Immature natural killer cell (primary cell): ENCODE data around the gene FANCE. TPM values are rescaled to one million over a fixed set of nuclear protein-coding genes. Genes with fewer than 3 reads are reported as not detected.

Source experiments
- DNase-seq, 3 donors: peaks; one replicate each; pipeline ENCODE4 v3.0.0; 2022; ENCODE audit warnings: mixed read lengths in 1 of 3
- H3K27ac Mint-ChIP-seq, 6 donors: one replicate each; pipeline ENCODE4 v1.8.0; 2020; ENCODE audit warnings: mixed read lengths in 6 of 6, mild to moderate bottlenecking in 5 of 6, inconsistent platforms in 4 of 6, moderate library complexity in 3 of 6
- H3K27me3 Mint-ChIP-seq, 3 donors: one replicate each; pipeline ENCODE4 v1.8.0; 2020 to 2021; ENCODE audit warnings: low read depth in 3 of 3, mild to moderate bottlenecking in 3 of 3, mixed read lengths in 3 of 3, moderate library complexity in 3 of 3, inconsistent platforms in 1 of 3
- H3K36me3 Mint-ChIP-seq, 3 donors: one replicate each; pipeline ENCODE4 v1.8.0; 2020; ENCODE audit warnings: mixed read lengths in 3 of 3, inconsistent platforms in 2 of 3, mild to moderate bottlenecking in 2 of 3
- H3K4me1 Mint-ChIP-seq, 2 donors: one replicate each; pipeline ENCODE4 v1.8.0; 2020; ENCODE audit warnings: inconsistent platforms in 2 of 2, mild to moderate bottlenecking in 2 of 2, mixed read lengths in 2 of 2, moderate library complexity in 1 of 2
- H3K4me3 Mint-ChIP-seq, 5 donors: one replicate each; pipeline ENCODE4 v1.8.0; 2020; ENCODE audit warnings: mild to moderate bottlenecking in 5 of 5, mixed read lengths in 5 of 5, inconsistent platforms in 3 of 5, moderate library complexity in 3 of 5
- H3K9me3 Mint-ChIP-seq, 6 donors: one replicate each; pipeline ENCODE4 v1.8.0; 2020; ENCODE audit warnings: mild to moderate bottlenecking in 6 of 6, mixed read lengths in 6 of 6, inconsistent platforms in 4 of 6, moderate library complexity in 3 of 6
- polyA plus RNA-seq, 3 donors: library from polyadenylated mRNA; unstranded; fragments of 300-500 nt; fragmentation: Illumina TruSeq; gene quantifications; one replicate each; pipeline ENCODE4 v1.2.3, GENCODE V29; 2021

The FANCE gene
- polyA plus RNA-seq, 3 donors from 2014 or later = 2.2 to 5.4 (median 3.1) TPM

- Mint-ChIP-seq H3K27me3 (peaks cover 0 to 4% (median 3%) of the 10 kb centered on the region in 3 donors), H3K4me3 (no peak overlapping the region), H3K4me1 (peaks cover 11 to 14% of the 10 kb centered on the region in 2 donors), H3K27ac (no peak overlapping the region), H3K36me3 (peaks cover 3 to 6% (median 3%) of the 10 kb centered on the region in 3 donors), H3K9me3 (no peaks in the 10 kb centered on the region)
- no peak for DNase-seq
Observed at GRCh38 chr6:35475573-35475972, 23.4 kb downstream of the FANCE start.

DNA sequence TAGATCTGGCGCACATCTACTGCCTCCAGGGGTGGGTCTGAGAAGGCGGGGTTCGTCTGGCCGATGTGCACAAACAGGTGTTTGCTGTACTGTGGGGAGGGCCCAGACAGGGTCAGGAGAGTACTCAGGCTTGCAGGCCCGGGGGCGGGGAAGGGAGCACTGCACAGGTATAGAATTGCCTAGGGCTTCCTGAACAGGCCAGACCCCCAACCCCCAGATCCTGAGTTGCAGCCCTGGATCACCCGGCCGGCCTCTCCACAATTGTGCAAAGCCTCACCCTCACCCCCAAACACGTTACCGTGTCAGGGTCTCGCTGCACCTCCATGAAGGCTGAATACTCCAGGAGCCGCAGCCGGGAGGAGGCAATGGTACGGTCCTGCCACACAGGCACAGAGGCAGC is 23.9 kb downstream of the FANCE start:
- no peak overlapping the region for H3K27ac Mint-ChIP-seq
- no peaks in the 10 kb centered on the region for H3K9me3 Mint-ChIP-seq

DNA sequence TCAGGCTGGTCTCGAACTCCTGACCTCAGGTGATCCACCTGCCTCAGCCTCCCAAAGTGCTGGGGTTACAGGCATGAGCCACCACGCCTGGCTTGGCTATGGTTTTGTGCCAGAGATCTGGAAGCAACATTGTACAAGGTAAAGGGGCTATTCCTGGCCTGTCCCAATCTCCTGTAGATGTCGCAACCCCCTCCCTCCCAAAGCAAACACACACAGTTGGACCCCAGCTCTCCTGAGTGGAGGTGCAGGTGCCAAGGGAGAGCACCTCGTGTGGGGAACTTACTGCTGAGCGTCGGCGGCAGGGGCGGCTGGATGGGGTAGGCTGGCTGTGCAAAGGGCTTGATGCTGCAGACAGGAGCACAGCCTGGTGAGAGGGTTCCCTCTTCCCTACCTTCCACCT is 24.9 kb downstream of the FANCE start:
- Mint-ChIP-seq H3K4me3 (no peak overlapping the region), H3K27me3 (peaks cover 0 to 4% (median 4%) of the 10 kb centered on the region in 3 donors), H3K27ac (no peak overlapping the region), H3K9me3 (no peaks in the 10 kb centered on the region), H3K36me3 (peaks cover 0 to 3% (median 0%) of the 10 kb centered on the region in 3 donors), H3K4me1 (peaks cover 2 to 5% of the 10 kb centered on the region in 2 donors)
- no peak for DNase-seq

More for the DNA sequence above, 23.9 kb downstream of the FANCE start:
- Mint-ChIP-seq H3K4me3 (no peak overlapping the region), H3K36me3 (peaks cover 0 to 3% (median 2%) of the 10 kb centered on the region in 3 donors), H3K4me1 (peaks cover 7 to 10% of the 10 kb centered on the region in 2 donors), H3K27me3 (peaks cover 0 to 4% (median 4%) of the 10 kb centered on the region in 3 donors)
- DNase-seq = no peak

DNA sequence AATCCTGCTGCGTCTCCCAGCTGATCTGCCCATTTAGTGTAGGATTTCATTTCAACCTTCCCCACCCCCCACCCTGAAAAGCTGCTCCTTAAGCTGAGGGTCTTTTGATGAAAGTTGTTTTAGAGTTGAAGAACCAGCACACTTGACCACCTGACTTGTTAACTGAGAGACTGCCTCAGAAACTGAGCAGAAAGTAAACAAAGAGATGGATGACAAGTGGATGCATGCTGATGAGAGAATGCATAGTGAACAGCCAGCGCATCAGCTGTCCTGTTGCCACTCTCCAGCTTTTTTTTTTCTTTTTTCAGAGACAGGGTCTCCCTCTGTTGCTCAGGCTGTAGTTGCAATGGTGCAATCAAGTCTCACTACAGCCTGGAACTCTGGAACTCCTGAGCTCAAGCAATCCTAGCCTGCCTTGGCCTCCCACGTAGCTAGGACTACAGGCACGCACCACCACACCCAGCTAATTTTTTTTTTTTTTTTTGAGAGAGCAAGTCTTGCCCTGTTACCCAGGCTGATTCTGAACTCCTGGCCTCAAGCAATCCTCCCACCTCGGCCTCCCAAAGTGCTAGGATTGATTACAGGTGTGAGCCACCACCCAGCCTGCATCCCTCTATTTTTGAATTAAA is 25.5 kb downstream of the FANCE start:
- no peak overlapping the region for H3K4me3 Mint-ChIP-seq
- peaks cover 0 to 4% (median 4%) of the 10 kb centered on the region in 3 donors for H3K27me3 Mint-ChIP-seq
- peak overlapping the region in 2 of 6 donors; percentile 19 to 73 for H3K27ac Mint-ChIP-seq
- H3K9me3 Mint-ChIP-seq = no peaks in the 10 kb centered on the region
- H3K4me1 Mint-ChIP-seq = no peaks in the 10 kb centered on the region
- peaks cover 0 to 3% (median 0%) of the 10 kb centered on the region in 3 donors for H3K36me3 Mint-ChIP-seq
- no peak for DNase-seq

DNA sequence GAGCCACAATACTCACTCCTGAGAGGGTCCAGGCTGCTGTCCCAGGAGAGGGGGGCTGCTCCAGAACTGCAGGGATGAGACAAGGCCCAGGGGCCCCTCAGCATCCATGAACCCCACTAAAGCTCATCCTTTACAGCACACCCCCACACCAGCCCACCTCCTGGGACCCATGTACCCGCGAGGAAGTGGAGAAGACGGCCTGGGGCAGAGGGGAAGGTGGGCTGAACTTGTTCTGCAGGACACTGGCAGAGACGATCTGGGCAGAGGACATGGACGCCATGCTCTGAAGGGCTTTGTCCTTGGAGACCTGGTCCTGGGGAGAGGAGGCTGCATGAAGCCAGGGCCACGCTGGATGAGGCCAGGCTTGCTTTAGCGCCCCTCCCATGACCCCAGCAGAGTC is 26.1 kb downstream of the FANCE start:
- peaks cover 0 to 4% (median 4%) of the 10 kb centered on the region in 3 donors for H3K27me3 Mint-ChIP-seq
- peaks cover 0 to 3% (median 0%) of the 10 kb centered on the region in 3 donors for H3K36me3 Mint-ChIP-seq
- H3K9me3 Mint-ChIP-seq = no peaks in the 10 kb centered on the region
- DNase-seq = no peak
- H3K4me1 Mint-ChIP-seq = no peaks in the 10 kb centered on the region
- H3K4me3 Mint-ChIP-seq = no peak overlapping the region
- H3K27ac Mint-ChIP-seq = no peak overlapping the region

DNA sequence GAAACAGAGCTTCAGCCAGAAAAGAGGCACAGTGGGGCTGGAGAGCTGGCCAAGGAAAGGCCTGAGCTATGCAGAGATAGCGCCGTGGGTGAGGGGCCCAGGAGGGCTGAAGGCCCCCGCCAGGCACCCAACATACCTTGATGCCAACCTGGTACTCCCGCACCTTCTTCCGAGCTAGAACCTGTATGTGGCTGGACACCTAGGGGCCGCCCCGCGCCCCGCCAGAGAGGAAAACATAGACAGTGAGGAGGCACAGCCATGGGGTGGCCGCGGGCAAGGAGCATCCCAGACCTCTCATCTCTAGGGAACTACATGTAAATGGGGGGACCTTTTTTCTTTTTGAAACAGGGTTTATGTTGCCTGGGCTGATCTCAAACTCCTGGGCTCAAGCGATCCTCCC is 28.0 kb downstream of the FANCE start:
- no peaks in the 10 kb centered on the region for H3K9me3 Mint-ChIP-seq
- no peak overlapping the region for H3K27ac Mint-ChIP-seq
- H3K27me3 Mint-ChIP-seq = peaks cover 0 to 4% (median 4%) of the 10 kb centered on the region in 3 donors
- no peaks in the 10 kb centered on the region for H3K4me1 Mint-ChIP-seq
- no peak for DNase-seq
- no peak overlapping the region for H3K4me3 Mint-ChIP-seq
- H3K36me3 Mint-ChIP-seq = no peaks in the 10 kb centered on the region

DNA sequence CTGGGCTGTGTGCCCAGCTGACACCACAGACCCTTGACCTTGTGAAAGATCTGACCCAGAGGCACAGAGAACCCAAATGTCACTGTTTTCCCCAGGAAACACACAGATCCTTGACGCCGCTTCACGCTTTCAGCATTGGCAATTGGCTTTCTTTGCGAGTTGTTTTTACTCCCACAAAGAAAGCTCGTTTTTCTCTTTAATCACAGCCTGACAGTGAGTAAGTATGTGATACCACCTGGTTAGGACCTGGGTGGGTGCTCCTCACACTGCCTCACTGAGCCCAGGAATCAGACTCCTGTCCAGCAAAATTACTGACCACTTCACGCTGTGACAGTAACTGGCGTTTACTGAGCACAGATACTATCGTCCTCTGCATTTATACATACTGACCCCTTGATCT is 29.1 kb downstream of the FANCE start:
- Mint-ChIP-seq H3K27ac (no peak overlapping the region), H3K36me3 (no peaks in the 10 kb centered on the region), H3K4me1 (no peaks in the 10 kb centered on the region), H3K27me3 (peaks cover 0 to 4% (median 4%) of the 10 kb centered on the region in 3 donors), H3K9me3 (no peaks in the 10 kb centered on the region), H3K4me3 (no peak overlapping the region)
- DNase-seq = no peak

GRCh38 chr6:35483062-35483461 is 30.9 kb downstream of the FANCE start:
- Mint-ChIP-seq H3K27ac (no peak overlapping the region), H3K27me3 (peaks cover 2 to 4% (median 4%) of the 10 kb centered on the region in 3 donors), H3K9me3 (no peaks in the 10 kb centered on the region), H3K36me3 (no peaks in the 10 kb centered on the region), H3K4me3 (no peak overlapping the region), H3K4me1 (peaks cover 0 to 2% of the 10 kb centered on the region in 2 donors)
- DNase-seq = no peak

DNA sequence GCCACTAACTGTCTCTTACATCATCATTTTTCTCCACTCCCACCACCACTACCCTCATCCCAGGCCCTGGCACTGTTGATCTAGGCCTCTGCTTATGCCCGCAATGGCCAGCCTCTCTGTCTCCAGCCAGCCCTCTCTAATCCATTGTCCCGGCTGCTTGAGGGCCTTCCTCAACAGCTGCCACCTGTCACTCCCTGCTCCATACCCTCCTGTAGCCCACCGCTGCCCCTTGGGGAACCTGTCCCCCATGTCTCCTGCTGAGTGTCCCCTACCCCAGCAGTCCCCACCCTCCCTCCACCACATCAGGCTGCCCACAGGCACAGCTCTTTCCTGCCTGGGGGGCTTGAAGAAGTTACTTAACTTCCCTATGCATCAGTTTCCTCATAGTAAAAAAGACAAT is 31.4 kb downstream of the FANCE start:
- H3K27ac Mint-ChIP-seq = no peak overlapping the region
- H3K4me3 Mint-ChIP-seq = no peak overlapping the region
- H3K27me3 Mint-ChIP-seq = peaks cover 2 to 4% (median 4%) of the 10 kb centered on the region in 3 donors
- H3K9me3 Mint-ChIP-seq = no peaks in the 10 kb centered on the region
- no peak for DNase-seq
- H3K36me3 Mint-ChIP-seq = no peaks in the 10 kb centered on the region
- H3K4me1 Mint-ChIP-seq = peaks cover 0 to 3% of the 10 kb centered on the region in 2 donors

DNA sequence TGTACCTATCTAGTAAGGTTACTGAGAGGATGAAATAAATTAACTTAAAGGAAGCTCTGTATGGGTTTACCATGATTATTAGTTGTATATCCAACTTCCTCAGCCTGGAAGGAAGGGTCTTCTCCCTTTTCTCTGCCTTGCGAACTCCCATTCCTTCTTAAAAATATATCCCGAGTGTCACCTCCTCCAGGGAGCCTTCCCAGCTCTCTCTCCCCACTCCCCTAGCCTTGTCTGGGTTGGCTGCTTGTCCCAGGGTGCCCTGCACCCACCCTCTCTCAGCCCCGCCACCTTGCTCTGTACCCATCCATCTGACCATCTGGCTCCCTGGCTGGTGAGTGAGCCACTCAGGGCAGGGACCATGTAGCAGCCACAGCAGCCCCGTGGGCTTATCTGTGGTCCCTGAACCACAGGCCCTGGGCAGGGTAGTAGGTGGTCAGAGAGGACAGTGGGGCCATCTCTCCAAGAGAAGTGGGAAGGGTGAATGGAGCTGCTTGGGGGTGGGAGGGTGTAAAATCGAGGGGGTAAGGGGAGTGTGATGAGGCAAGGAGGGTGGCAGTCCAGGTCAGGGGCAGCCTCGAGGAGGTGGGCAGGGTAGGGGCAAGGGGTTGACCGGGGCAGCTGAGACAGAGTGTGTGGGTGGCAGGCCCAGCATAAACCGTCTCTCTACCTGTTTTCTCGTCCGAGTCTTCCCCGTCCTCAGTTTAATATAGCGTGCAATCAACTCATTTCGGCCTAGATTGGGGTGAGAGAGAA is 31.9 kb downstream of the FANCE start:
- Mint-ChIP-seq H3K4me1 (peaks cover 0 to 3% of the 10 kb centered on the region in 2 donors), H3K36me3 (no peaks in the 10 kb centered on the region), H3K9me3 (no peaks in the 10 kb centered on the region), H3K27me3 (peaks cover 2 to 4% (median 2%) of the 10 kb centered on the region in 3 donors), H3K4me3 (no peak overlapping the region), H3K27ac (no peak overlapping the region)
- no peak for DNase-seq

DNA sequence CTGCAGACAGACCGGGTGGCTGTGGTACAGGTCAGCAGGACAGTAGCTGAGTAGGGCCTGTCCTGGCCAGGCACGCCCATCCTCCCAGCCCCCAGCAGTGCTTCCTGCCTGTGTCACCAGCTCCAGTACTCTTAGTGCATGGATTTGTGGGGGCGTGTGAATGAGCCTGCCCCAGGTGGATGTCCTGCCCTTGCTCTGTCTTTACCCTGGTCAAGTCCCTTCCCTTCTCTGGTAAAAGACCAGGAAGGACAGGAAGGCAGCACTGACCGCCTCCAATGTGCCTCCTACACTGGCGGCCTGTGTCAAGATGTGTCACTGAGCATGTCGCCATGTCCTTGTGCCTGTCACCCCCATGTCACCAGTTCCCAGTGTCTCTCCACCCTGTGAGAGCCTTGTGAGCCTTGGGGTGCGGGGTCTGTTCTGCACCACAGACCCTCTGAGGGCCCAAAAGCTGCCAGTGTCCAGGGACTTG is 32.8 kb downstream of the FANCE start:
- DNase-seq = no peak
- Mint-ChIP-seq H3K9me3 (no peaks in the 10 kb centered on the region), H3K4me1 (peaks cover 0 to 3% of the 10 kb centered on the region in 2 donors), H3K36me3 (no peaks in the 10 kb centered on the region), H3K27me3 (peaks cover under 1 to 2% (median 2%) of the 10 kb centered on the region in 3 donors), H3K27ac (no peak overlapping the region), H3K4me3 (no peak overlapping the region)

GRCh38 chr6:35485402-35485877 is 33.3 kb downstream of the FANCE start:
- Mint-ChIP-seq H3K36me3 (no peaks in the 10 kb centered on the region), H3K9me3 (no peaks in the 10 kb centered on the region), H3K4me1 (peaks cover 0 to 3% of the 10 kb centered on the region in 2 donors), H3K4me3 (no peak overlapping the region), H3K27me3 (peaks cover 0 to 2% (median 2%) of the 10 kb centered on the region in 3 donors), H3K27ac (no peak overlapping the region)
- DNase-seq = no peak

DNA sequence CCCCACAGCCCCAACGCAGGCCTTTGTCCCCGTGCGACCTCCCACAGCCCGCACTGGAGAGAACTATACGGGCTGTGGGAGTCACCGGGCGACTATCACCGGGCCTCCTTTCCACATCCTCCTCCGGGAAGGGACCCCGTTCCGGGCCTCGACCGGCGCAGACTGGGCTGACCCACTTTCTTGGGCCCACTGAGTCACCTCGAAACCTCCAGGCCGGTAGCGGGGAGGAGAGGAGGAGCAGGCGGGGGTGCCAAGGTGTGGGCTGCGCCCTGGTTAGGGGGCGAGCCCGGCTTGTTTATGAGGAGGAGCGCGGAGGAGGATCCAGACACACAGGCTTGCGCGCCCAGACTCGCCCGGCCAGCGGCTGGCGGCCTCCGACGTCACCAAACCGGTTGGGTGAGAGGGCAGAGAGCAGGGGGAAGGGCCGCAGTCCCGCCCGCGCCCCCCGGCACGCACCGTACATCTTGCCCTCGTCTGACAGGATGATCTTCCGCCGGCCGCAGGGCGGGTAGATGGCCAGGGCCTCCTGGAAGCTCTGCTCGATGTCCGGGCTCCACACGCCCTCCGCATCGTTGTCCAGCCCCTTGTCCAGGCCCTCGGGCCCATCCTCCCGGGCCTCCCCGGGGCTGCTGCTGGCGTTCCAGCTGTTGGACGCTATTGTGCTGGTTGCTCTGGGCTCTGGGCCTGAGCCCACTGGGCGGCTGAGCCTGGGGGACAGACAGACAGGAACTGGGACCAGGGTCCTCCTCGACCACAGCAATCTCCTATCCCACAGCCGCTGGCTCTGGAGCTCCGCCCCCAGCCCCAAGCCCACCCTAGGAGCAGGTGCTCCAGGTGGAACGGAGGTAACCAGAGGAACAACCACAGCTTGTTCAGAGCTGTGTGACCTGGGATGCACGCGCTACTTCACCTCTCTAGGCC is 34.1 kb downstream of the FANCE start:
- H3K4me1 Mint-ChIP-seq = peaks cover 0 to 3% of the 10 kb centered on the region in 2 donors

More for the DNA sequence above, 34.1 kb downstream of the FANCE start:
- Mint-ChIP-seq H3K9me3 (no peaks in the 10 kb centered on the region), H3K36me3 (no peaks in the 10 kb centered on the region), H3K4me3 (no peak overlapping the region), H3K27me3 (peaks cover 3 to 4% (median 3%) of the 10 kb centered on the region in 3 donors), H3K27ac (no peak overlapping the region)
- no peak for DNase-seq
